IMR-90 (cell line): ENCODE results near the gene ALLC. TPM values are rescaled to one million over a fixed set of nuclear protein-coding genes. Genes with fewer than 3 reads are reported as not detected.

ENCODE experiments used
- ATAC-seq: fragments of 200-7000 bp; cut with Tn5 transposase; 2 replicates; pipeline ENCODE4 v1.9.1; 2020; ENCODE audit warnings: low read depth, mild to moderate bottlenecking, moderate library complexity
- BruUV-seq: library from RNA; stranded (reverse); fragments of 400-500 nt; replicated peaks from 2 replicates; lab custom pipeline; 2021; lab: Mats Ljungman, UMichigan
- CTCF ChIA-PET: fragments of 300-600 bp; formaldehyde crosslinking; extraction: SDS; loops from one replicate; lab custom pipeline; 2021; ENCODE audit warnings: antibody characterized with exemption; lab: Yijun Ruan, JAX
- POLR2A ChIA-PET: fragments of 300-600 bp; sonication (Branson Sonifier 250); formaldehyde crosslinking; loops from one replicate; lab custom pipeline; 2022; ENCODE audit warnings: antibody characterized with exemption; ENCODE audit not compliant: unreplicated experiment; lab: Charles Lee
- DNase-seq: peaks from one replicate; pipeline ENCODE4 v3.0.0; 2013
- H2AFZ ChIP-seq: replicated peaks from 2 replicates; pipeline ENCODE3; 2013; ENCODE audit warnings: low read length, mild to moderate bottlenecking; ENCODE audit not compliant: poor library complexity
- H2AK5ac ChIP-seq: 2 replicates; pipeline ENCODE4 v1.6.1; 2013; ENCODE audit warnings: low read depth, low read length, inconsistent platforms
- H2AK9ac ChIP-seq: replicated peaks from 2 replicates; pipeline ENCODE3; 2013; ENCODE audit warnings: mild to moderate bottlenecking, low read depth, low read length, moderate library complexity; ENCODE audit not compliant: poor library complexity
- H2BK120ac ChIP-seq: 2 replicates; pipeline ENCODE4 v1.6.1; 2013; ENCODE audit warnings: low read depth, low read length, inconsistent platforms
- H2BK15ac ChIP-seq: 3 replicates; pipeline ENCODE4 v1.6.1; 2013; ENCODE audit warnings: low read depth, low read length, inconsistent platforms
- H2BK20ac ChIP-seq: 2 replicates; pipeline ENCODE4 v1.6.1; 2013; ENCODE audit warnings: low read depth, mild to moderate bottlenecking, inconsistent platforms, low read length, moderate library complexity
- H2BK5ac ChIP-seq: 2 replicates; pipeline ENCODE4 v1.6.1; 2013; ENCODE audit warnings: mild to moderate bottlenecking, low read depth, low read length, inconsistent platforms; ENCODE audit not compliant: poor library complexity, severe bottlenecking
- H3K14ac ChIP-seq: replicated peaks from 2 replicates; pipeline ENCODE4 v1.6.1; 2013; ENCODE audit warnings: low read depth, low read length, inconsistent platforms
- H3K18ac ChIP-seq: 2 replicates; pipeline ENCODE4 v1.6.1; 2013; ENCODE audit warnings: low read depth, low read length, control low read depth
- H3K23ac ChIP-seq: 2 replicates; pipeline ENCODE4 v1.6.1; 2013; ENCODE audit warnings: low read depth, low read length, inconsistent platforms
- H3K27ac ChIP-seq: 2 replicates; pipeline ENCODE4 v1.5.1; 2013; ENCODE audit warnings: mild to moderate bottlenecking, control low read depth, low read length; ENCODE audit not compliant: insufficient read depth
- H3K27me3 ChIP-seq: 2 replicates; pipeline ENCODE4 v1.6.1; 2013; ENCODE audit warnings: low read length; ENCODE audit not compliant: control insufficient read depth, insufficient read depth
- H3K36me3 ChIP-seq: 2 replicates; pipeline ENCODE4 v1.6.1; 2013; ENCODE audit warnings: low read length, mixed read lengths; ENCODE audit not compliant: control insufficient read depth, insufficient read depth
- H3K4ac ChIP-seq: 2 replicates; pipeline ENCODE4 v1.6.1; 2013; ENCODE audit warnings: low read depth, low read length, inconsistent platforms
- H3K4me1 ChIP-seq: 2 replicates; pipeline ENCODE4 v1.6.1; 2013; ENCODE audit warnings: low read length, mixed read lengths; ENCODE audit not compliant: control insufficient read depth, insufficient read depth
- H3K4me2 ChIP-seq: 2 replicates; pipeline ENCODE4 v1.6.1; 2013; ENCODE audit warnings: low read depth, mild to moderate bottlenecking, control low read depth, low read length, moderate library complexity
- H3K4me3 ChIP-seq: 2 replicates; pipeline ENCODE4 v1.5.1; 2013; ENCODE audit warnings: low read depth, mild to moderate bottlenecking, control low read depth, low read length, moderate library complexity; ENCODE audit not compliant: insufficient read depth
- H3K56ac ChIP-seq: 2 replicates; pipeline ENCODE4 v1.6.1; 2013; ENCODE audit warnings: low read length, inconsistent platforms; ENCODE audit not compliant: insufficient read depth; ENCODE audit errors: extremely low read depth
- H3K79me1 ChIP-seq, 2 experiments: 2 replicates each; pipeline ENCODE4 v1.6.1; 2013; ENCODE audit warnings: low read length in 2 of 2, inconsistent platforms in 1 of 2, low read depth in 1 of 2
- H3K9ac ChIP-seq: 2 replicates; pipeline ENCODE4 v1.6.1; 2013; ENCODE audit warnings: low read depth, low read length, control low read depth
- H3K9me1 ChIP-seq: 2 replicates; pipeline ENCODE4 v1.6.1; 2013; ENCODE audit warnings: low read length, inconsistent platforms; ENCODE audit not compliant: insufficient read depth
- H3K9me3 ChIP-seq: 2 replicates; pipeline ENCODE4 v1.6.1; 2013; ENCODE audit warnings: low read length; ENCODE audit not compliant: control insufficient read depth, insufficient read depth
- H4K20me1 ChIP-seq: 2 replicates; pipeline ENCODE4 v1.6.1; 2013; ENCODE audit warnings: low read length, inconsistent platforms; ENCODE audit not compliant: insufficient read depth
- H4K5ac ChIP-seq: 2 replicates; pipeline ENCODE4 v1.6.1; 2013; ENCODE audit warnings: mild to moderate bottlenecking, low read depth, low read length, control low read depth
- H4K8ac ChIP-seq, 2 experiments: 2 replicates each; pipeline ENCODE4 v1.6.1; 2013; ENCODE audit warnings: low read depth in 2 of 2, low read length in 2 of 2, control low read depth in 1 of 2, inconsistent platforms in 1 of 2
- H4K91ac ChIP-seq: 2 replicates; pipeline ENCODE4 v1.6.1; 2013; ENCODE audit warnings: low read depth, low read length, inconsistent platforms; ENCODE audit not compliant: insufficient read depth
- BHLHE40 ChIP-seq: fragments of 150-350 bp; IDR thresholded peaks from 2 replicates; pipeline ENCODE4 v1.6.1; 2016; ENCODE audit warnings: mild to moderate bottlenecking, low read depth, low read length
- CHD1 ChIP-seq: IDR thresholded peaks from 2 replicates; pipeline ENCODE4 v1.6.1; 2012; ENCODE audit warnings: low read depth, low read length, improper control_type of control experiment
- FOS ChIP-seq: fragments of 150-350 bp; IDR thresholded peaks from 2 replicates; pipeline ENCODE4 v1.6.1; 2016; ENCODE audit warnings: low read depth, low read length
- MAFK ChIP-seq: IDR thresholded peaks from 2 replicates; pipeline ENCODE4 v1.6.1; 2012; ENCODE audit warnings: low read depth, low read length, improper control_type of control experiment
- MXI1 ChIP-seq: IDR thresholded peaks from 2 replicates; pipeline ENCODE4 v1.6.1; 2012; ENCODE audit warnings: low read depth, mild to moderate bottlenecking, low read length, moderate library complexity, borderline replicate concordance
- POLR2A ChIP-seq: IDR thresholded peaks from 2 replicates; pipeline ENCODE4 v1.6.1; 2012; ENCODE audit warnings: mild to moderate bottlenecking, low read depth, low read length
- RFX5 ChIP-seq: IDR thresholded peaks from 2 replicates; pipeline ENCODE4 v1.8.0; 2012; ENCODE audit warnings: low read depth, mild to moderate bottlenecking, low read length, moderate library complexity
- SMC3 ChIP-seq: fragments of 150-350 bp; IDR thresholded peaks from 2 replicates; pipeline ENCODE4 v1.6.1; 2016; ENCODE audit warnings: low read depth, mild to moderate bottlenecking, antibody characterized with exemption, low read length, moderate library complexity
- USF2 ChIP-seq: fragments of 150-350 bp; IDR thresholded peaks from 2 replicates; pipeline ENCODE4 v1.6.1; 2017; ENCODE audit warnings: mild to moderate bottlenecking, antibody characterized with exemption, low read length, low read depth
- WGBS, 2 experiments: methylation state at CpG; one replicate each; pipeline versions ENCODE4 v1.1.5 to v1.1.7; 2013; ENCODE audit warnings: missing lambda C conversion rate in 2 of 2; ENCODE audit not compliant: insufficient read length in 1 of 2; ENCODE audit errors: extremely low coverage in 2 of 2; 5-methylcytosine and 5-hydroxymethylcytosine counted together
- dilution Hi-C: fragments of 300-500 bp; cut with HindIII; formaldehyde crosslinking; loops from one replicate; pipeline ENCODE4 v1.14.3; 2018; ENCODE audit warnings: low sequenced_read_pairs; ENCODE audit not compliant: unreplicated experiment
- in situ Hi-C: fragments of 300-500 bp; cut with MboI; formaldehyde crosslinking; loops from 3 replicates; pipeline ENCODE4 v1.14.3; 2019; ENCODE audit warnings: low sequenced_read_pairs, inconsistent platforms, mixed read lengths
- intact Hi-C: fragments of 100-400 bp; cut with micrococcal nuclease; formaldehyde crosslinking; loops from 2 replicates; pipeline ENCODE4 v1.10.0; 2022
- polyA plus RNA-seq, 3 experiments: library from polyadenylated mRNA; depleted of rRNA; stranded (reverse); fragments of >200 nt; gene quantifications; 2 replicates each; pipeline ENCODE4 v1.2.3, GENCODE V29; 2012; ENCODE audit warnings: low replicate concordance in 1 of 3
- total RNA-seq: library from RNA; depleted of rRNA; stranded (reverse); fragments of >200 nt; gene quantifications from 2 replicates; pipeline ENCODE4 v1.2.3, GENCODE V29; 2012

ALLC gene
- total and polyA plus RNA-seq, 2 of the 4 experiments (the other 2 are of a cell fraction), result not detected

GRCh38 chr2:3662239-3662638 lies 4.2 kb downstream of the ALLC start:
- Histone ChIP-seq H3K18ac (no peak overlapping the region), H3K56ac (no peak overlapping the region), H3K14ac (no peak overlapping the region), H2BK20ac (no peak overlapping the region), H2AK5ac (no peak overlapping the region), H3K4me3 (no peak overlapping the region), H3K23ac (no peak overlapping the region), H4K5ac (no peak overlapping the region), H2AK9ac (peak overlapping the region; percentile 22), H4K91ac (no peak overlapping the region), H3K79me1 (no peaks in the 10 kb centered on the region), H3K4me1 (peaks cover 12% of the 10 kb centered on the region; the same call in 1 of the 2 replicates), H3K4me2 (no peak overlapping the region), H3K4ac (no peak overlapping the region), H2AFZ (no peak overlapping the region), H3K36me3 (no peaks in the 10 kb centered on the region), H3K27me3 (no peaks in the 10 kb centered on the region; the same call in 1 of the 2 replicates), H3K9ac (no peak overlapping the region), H3K9me1 (no peaks in the 10 kb centered on the region), H3K9me3 (no peaks in the 10 kb centered on the region), H4K20me1 (no peaks in the 10 kb centered on the region), H2BK120ac (no peak overlapping the region), H2BK15ac (no peak overlapping the region), H4K8ac (no peak overlapping the region), H2BK5ac (no peak overlapping the region), H3K27ac (no peak overlapping the region)
- DNase-seq (no peak), ATAC-seq (no peak)
- BruUV-seq, result no TSS peak
- TF ChIP-seq RFX5 (no peak), MXI1 (no peak), MAFK (no peak), SMC3 (no peak), FOS (no peak), USF2 (no peak), CHD1 (no peak), POLR2A (no peak), BHLHE40 (no peak)
- dilution Hi-C loops, result no loop called here
- CTCF ChIA-PET, result no interaction called here
- intact Hi-C loops, result no loop called here
- in situ Hi-C loops, result loop anchor here (25.0 kb wide), 1 partner anchor 1800 kb away; no protein-coding TSS in a partner anchor
- no CpG with 5 or more reads among the region's 6 CpGs for WGBS, 2 experiments
- POLR2A ChIA-PET, result no interaction called here
